PC-9 (cell line): ENCODE data around the gene PEA15.

Experiments used
- EZH2 ChIP-seq: fragments of 200-600 bp; sonication (generic); IDR thresholded peaks from 2 replicates; pipeline ENCODE4 v1.8.0; 2017; ENCODE audit warnings: antibody characterized with exemption, low read depth
- TF ChIP-seq, protein P1 (sequence below): fragments of 200-600 bp; sonication (generic); conservative IDR thresholded peaks from 2 replicates; pipeline ENCODE4 v1.6.1; 2017; ENCODE audit warnings: mixed run types, antibody characterized with exemption, mild to moderate bottlenecking, moderate library complexity

DNA sequence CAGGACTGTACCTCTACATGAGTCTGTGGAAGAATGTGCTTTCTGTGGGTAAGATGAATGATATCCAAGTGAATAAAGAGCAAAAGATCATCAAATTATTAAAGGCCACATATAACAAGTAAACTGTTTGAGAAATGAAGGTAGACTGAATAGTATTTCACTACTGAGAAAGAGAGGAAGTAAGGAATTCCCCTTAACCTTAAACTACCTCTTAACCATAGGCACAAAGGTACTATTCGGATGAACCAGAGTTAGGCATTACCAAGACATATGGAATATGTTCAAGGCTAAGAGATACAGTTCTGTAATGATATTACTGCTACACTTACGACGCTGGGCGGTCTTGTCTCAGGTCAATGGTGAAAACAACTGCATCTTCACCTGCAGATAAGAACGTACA is 31.6 kb downstream of the PEA15 start:
- TF ChIP-seq, protein P1, sequence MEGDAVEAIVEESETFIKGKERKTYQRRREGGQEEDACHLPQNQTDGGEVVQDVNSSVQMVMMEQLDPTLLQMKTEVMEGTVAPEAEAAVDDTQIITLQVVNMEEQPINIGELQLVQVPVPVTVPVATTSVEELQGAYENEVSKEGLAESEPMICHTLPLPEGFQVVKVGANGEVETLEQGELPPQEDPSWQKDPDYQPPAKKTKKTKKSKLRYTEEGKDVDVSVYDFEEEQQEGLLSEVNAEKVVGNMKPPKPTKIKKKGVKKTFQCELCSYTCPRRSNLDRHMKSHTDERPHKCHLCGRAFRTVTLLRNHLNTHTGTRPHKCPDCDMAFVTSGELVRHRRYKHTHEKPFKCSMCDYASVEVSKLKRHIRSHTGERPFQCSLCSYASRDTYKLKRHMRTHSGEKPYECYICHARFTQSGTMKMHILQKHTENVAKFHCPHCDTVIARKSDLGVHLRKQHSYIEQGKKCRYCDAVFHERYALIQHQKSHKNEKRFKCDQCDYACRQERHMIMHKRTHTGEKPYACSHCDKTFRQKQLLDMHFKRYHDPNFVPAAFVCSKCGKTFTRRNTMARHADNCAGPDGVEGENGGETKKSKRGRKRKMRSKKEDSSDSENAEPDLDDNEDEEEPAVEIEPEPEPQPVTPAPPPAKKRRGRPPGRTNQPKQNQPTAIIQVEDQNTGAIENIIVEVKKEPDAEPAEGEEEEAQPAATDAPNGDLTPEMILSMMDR = no peak
- TF ChIP-seq EZH2 = no peak
